ENCODE measurements around the gene NRF1. TPM values are rescaled to one million over a fixed set of nuclear protein-coding genes. Genes with fewer than 3 reads are reported as not detected.
"Not testable (repeated sequence)": the region's sequence is repeated elsewhere in the genome, so short reads cannot be mapped to it uniquely, and the experiment has no call there.

Gene NRF1
- total RNA-seq, 4 donors from 2014 or later: 16.9 to 37.1 (median 27.0) TPM

DNA sequence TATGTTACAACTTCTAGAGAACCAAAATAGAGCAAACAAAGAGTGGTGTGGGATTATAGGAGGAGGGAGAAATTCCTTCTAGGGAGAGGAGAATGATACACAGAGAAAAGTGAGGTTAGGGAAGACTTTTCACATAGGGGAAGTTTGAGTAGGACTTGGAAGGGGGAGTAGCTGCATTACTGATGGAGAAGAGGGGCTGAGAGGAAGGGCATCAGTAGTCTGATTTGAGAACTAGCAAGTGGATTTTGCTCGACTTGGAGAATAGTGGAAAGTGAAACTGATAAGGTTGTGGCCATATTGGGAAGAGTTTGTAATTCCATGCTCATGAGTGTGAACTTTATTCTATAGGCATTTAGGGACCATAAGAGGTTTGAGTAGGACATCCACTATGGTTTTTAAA, 6.1 kb downstream of the NRF1 start:
- no peak overlapping the region for H3K4me3 ChIP-seq (replicated peaks in 1 of 3)
- no peaks in the 10 kb centered on the region for H3K9me3 ChIP-seq
- H3K4me1 ChIP-seq: peaks cover 21 to 29% of the 10 kb centered on the region in 2 donors
- H3K27ac ChIP-seq: no peak overlapping the region
- H3K36me3 ChIP-seq: no peaks in the 10 kb centered on the region
- WGBS, 2 donors: 65 to 67% methylated on average over 1 of the region's 1 CpG
- DNase-seq: no peak
- no peaks in the 10 kb centered on the region for H3K27me3 ChIP-seq
- no peak for TF ChIP-seq POLR2A (IDR thresholded peaks at IDR 0.05)
- TF ChIP-seq, protein P1, sequence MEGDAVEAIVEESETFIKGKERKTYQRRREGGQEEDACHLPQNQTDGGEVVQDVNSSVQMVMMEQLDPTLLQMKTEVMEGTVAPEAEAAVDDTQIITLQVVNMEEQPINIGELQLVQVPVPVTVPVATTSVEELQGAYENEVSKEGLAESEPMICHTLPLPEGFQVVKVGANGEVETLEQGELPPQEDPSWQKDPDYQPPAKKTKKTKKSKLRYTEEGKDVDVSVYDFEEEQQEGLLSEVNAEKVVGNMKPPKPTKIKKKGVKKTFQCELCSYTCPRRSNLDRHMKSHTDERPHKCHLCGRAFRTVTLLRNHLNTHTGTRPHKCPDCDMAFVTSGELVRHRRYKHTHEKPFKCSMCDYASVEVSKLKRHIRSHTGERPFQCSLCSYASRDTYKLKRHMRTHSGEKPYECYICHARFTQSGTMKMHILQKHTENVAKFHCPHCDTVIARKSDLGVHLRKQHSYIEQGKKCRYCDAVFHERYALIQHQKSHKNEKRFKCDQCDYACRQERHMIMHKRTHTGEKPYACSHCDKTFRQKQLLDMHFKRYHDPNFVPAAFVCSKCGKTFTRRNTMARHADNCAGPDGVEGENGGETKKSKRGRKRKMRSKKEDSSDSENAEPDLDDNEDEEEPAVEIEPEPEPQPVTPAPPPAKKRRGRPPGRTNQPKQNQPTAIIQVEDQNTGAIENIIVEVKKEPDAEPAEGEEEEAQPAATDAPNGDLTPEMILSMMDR (IDR thresholded peaks at IDR 0.05): no peak
- intact Hi-C loops (cut with DNase I): no loop called here

DNA sequence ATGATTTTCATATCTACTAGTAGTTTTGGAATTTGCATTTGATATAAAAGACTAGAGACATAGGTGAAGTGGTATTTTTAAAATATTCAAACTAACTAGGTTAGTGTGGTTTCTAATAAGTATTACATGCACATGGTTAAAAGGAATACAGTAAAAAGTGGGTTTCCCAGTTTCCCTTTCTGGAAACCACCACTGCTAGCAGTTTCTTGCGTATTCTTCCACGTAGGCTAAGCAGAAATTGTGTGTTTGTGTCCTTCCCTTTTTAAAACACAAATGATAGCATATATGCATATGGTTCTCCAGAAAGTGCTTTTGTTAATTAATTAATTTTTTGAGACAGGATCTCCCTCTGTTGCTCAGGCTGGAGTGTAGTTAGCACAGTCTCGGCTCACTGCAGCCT, 15.4 kb downstream of the NRF1 start:
- WGBS, 2 donors: 90 to 94% methylated on average over 3 of the region's 3 CpGs

DNA sequence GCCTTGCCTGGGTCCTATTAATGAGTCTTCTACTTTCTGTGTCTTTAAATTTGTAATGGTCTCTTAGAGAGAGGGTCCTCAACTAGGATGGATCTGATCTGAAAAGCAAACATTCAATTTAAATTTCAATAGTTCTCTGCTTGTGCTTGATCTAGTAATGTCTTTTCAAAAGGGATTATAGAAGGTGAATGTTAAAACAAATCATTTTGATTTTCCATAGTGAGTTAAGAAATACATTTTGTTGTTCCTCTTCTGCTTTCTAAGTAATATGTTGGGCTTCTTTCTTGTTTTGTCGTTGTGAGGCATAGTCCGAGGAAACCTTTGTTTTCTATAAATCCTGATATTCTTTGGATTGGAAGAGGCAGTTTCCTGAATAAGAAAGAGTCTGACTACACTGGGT, 18.8 kb downstream of the NRF1 start:
- DNase-seq: no peak
- no peaks in the 10 kb centered on the region for H3K27me3 ChIP-seq
- intact Hi-C loops (cut with DNase I): no loop called here
- H3K36me3 ChIP-seq: no peaks in the 10 kb centered on the region
- no peaks in the 10 kb centered on the region for H3K4me1 ChIP-seq
- H3K27ac ChIP-seq: no peak overlapping the region
- H3K9me3 ChIP-seq: no peaks in the 10 kb centered on the region
- H3K4me3 ChIP-seq (replicated peaks in 1 of 3): no peak overlapping the region
- TF ChIP-seq POLR2A (IDR thresholded peaks at IDR 0.05): no peak
- TF ChIP-seq, protein P1 (IDR thresholded peaks at IDR 0.05): no peak
- 62% methylated on average over 2 of the region's 2 CpGs for WGBS, 2 donors

More for the DNA sequence above, 15.4 kb downstream of the NRF1 start:
- no peak for TF ChIP-seq POLR2A (IDR thresholded peaks at IDR 0.05)
- TF ChIP-seq, protein P1 (IDR thresholded peaks at IDR 0.05): no peak
- H3K36me3 ChIP-seq: no peaks in the 10 kb centered on the region
- intact Hi-C loops (cut with DNase I): no loop called here
- H3K9me3 ChIP-seq: no peaks in the 10 kb centered on the region
- H3K4me1 ChIP-seq: peaks cover 0 to 6% of the 10 kb centered on the region in 2 donors
- no peak overlapping the region for H3K27ac ChIP-seq
- H3K27me3 ChIP-seq: no peaks in the 10 kb centered on the region
- no peak overlapping the region for H3K4me3 ChIP-seq (replicated peaks in 1 of 3)
- DNase-seq: no peak

DNA sequence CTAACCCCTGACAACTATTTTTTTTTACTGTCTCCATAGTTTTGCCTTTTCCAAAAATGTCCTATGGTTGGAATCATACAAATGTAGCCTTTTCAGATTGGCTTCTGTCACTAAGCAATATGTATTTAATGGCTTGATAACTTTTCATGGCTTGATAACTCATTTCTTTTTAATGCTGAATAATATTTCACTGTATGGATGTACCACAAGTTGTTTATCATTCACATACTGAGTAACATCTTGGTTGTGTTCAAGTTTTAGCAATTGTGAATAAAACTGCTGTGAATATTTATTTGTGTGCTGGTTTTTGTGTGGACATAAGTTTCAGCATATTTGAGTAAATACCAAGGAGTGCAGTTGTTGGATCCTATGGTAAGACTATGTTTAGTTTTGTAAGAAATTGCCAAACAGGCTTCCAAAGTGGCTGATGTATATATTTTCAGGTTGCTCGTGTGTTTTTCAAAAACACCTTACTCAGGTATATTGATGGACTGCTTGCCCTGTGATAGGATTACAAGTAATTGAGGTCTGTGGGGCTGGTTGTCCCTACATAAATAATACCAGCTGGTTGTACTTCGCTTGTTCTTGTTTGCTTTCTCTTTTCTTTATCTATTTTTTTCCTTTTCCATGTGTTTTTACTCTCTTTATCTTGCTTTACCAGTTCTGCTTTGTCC, 23.0 kb downstream of the NRF1 start:
- intact Hi-C loops (cut with DNase I): no loop called here
- no peaks in the 10 kb centered on the region for H3K9me3 ChIP-seq
- DNase-seq: no peak
- H3K27me3 ChIP-seq: no peaks in the 10 kb centered on the region
- no peaks in the 10 kb centered on the region for H3K36me3 ChIP-seq
- H3K4me3 ChIP-seq (replicated peaks in 1 of 3): no peak overlapping the region
- H3K4me1 ChIP-seq: no peaks in the 10 kb centered on the region
- H3K27ac ChIP-seq: no peak overlapping the region
- TF ChIP-seq, protein P1 (IDR thresholded peaks at IDR 0.05): no peak
- TF ChIP-seq POLR2A (IDR thresholded peaks at IDR 0.05): no peak
- 96% methylated on average over 2 of the region's 2 CpGs for WGBS, 2 donors

DNA sequence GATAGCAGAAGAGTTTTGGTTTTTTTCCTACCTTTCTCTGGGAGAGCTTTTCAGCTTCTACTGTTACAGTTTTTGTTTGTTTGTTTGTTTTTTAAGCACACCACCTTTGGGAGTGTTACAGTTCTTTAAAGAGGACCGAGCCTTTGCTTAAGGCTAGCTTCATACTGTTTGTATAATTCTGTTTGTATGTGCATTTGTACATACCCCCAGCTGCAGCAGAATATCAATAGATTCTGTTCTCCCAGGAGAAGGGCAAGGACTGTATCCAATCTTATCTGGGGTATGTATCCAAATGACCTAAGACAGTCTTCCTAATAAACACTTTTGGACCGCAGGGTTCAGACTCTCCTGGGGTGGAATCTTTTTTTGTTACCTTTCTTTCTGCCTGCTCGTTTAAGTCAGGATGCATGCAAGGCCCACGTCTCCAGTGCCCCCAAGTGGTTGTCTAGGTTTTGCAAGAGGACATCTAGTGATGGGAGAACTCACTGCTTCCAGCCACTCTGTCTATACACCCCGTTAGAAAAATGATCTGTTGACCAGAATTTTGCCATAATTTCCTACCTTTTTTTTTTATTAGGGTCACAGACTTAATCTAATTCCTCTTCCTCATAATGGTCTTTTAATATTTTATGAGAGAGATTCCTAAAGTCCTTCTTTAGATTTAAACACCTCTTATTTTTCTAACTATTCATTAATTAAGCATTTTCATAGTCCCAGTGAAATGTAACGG, 23.9 kb downstream of the NRF1 start:
- intact Hi-C loops (cut with DNase I): no loop called here
- H3K4me1 ChIP-seq: no peaks in the 10 kb centered on the region
- H3K27ac ChIP-seq: no peak overlapping the region
- no peak overlapping the region for H3K4me3 ChIP-seq (replicated peaks in 1 of 3)
- no peaks in the 10 kb centered on the region for H3K27me3 ChIP-seq
- DNase-seq: peak; percentile 62 to 71
- H3K36me3 ChIP-seq: no peaks in the 10 kb centered on the region
- no peak for TF ChIP-seq POLR2A (IDR thresholded peaks at IDR 0.05)
- TF ChIP-seq, protein P1 (IDR thresholded peaks at IDR 0.05): peak; percentile 39 to 80 (median 53)
- WGBS, 2 donors: 22 to 25% methylated on average over 6 of the region's 6 CpGs
- H3K9me3 ChIP-seq: no peaks in the 10 kb centered on the region

DNA sequence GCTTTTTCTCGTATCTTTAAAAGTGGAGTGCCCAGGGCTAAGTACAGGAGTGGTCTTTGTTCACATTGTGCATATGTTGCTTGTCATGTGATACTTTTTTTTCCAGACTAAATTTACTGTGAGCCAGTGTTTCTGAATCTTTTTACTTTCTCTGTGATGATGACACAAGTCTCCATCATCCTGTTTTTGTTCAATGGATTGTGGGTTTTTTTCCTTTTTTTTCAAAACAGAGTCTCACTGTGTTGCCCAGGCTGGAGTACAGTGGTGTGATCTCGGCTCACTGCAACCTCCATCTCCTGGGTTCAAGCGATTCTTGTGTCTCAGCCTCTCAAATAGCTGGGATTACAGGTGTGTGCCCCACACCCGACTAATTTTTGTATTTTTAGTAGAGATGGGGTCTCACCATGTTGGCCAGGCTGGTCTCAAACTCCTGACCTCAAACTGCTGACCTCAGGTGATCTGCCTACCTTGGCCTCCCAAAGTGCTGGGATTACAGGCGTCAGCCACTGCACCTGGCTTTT, 24.6 kb downstream of the NRF1 start:
- H3K36me3 ChIP-seq; H3K9me3 ChIP-seq; H3K4me1 ChIP-seq; H3K27me3 ChIP-seq; H3K27ac ChIP-seq; DNase-seq; intact Hi-C loops (cut with DNase I); H3K4me3 ChIP-seq (replicated peaks in 1 of 3): not testable (repeated sequence)
- whole genome bisulfite sequencing, 2 donors: 81 to 87% methylated on average over 5 of the region's 5 CpGs

Data from thyroid gland (tissue), 4 donors.